H1 (cell line): ENCODE results near the gene ADAM30.

Experiments
- CEBPB ChIP-seq: IDR thresholded peaks from 2 replicates; pipeline ENCODE4 v1.6.1; 2012; ENCODE audit warnings: low read depth, low read length
- CTCF ChIP-seq, 3 experiments: IDR thresholded peaks; 1 replicate in 2 of 3; 2 replicates in 1 of 3; pipeline versions ENCODE4 v1.5.1 to v1.6.1; 2011; ENCODE audit warnings: low read length in 3 of 3, mild to moderate bottlenecking in 3 of 3, inconsistent platforms in 2 of 3, low read depth in 1 of 3, moderate library complexity in 1 of 3; ENCODE audit not compliant: insufficient read depth in 1 of 3; ENCODE audit errors: control extremely low read depth in 1 of 3
- EP300 ChIP-seq, 2 experiments: IDR thresholded peaks; 1 replicate in 1 of 2; 2 replicates in 1 of 2; pipeline ENCODE4 v1.6.1; 2011 to 2012; ENCODE audit warnings: low read depth in 2 of 2, low read length in 2 of 2, mild to moderate bottlenecking in 2 of 2, borderline replicate concordance in 1 of 2, inconsistent platforms in 1 of 2, moderate library complexity in 1 of 2
- KDM5A ChIP-seq: fragments of 200-600 bp; IDR thresholded peaks from 2 replicates; pipeline ENCODE4 v1.7.1; 2012; ENCODE audit warnings: mild to moderate bottlenecking, low read length, inconsistent platforms, mixed read lengths
- MAFK ChIP-seq: IDR thresholded peaks from 2 replicates; pipeline ENCODE4 v1.6.1; 2012; ENCODE audit warnings: low read depth, mild to moderate bottlenecking, improper control_type of control experiment, low read length
- POLR2A ChIP-seq, 2 experiments: IDR thresholded peaks; 1 replicate in 1 of 2; 2 replicates in 1 of 2; pipeline ENCODE4 v1.6.1; 2011; ENCODE audit warnings: low read depth in 2 of 2, low read length in 2 of 2, mild to moderate bottlenecking in 2 of 2; ENCODE audit errors: control extremely low read depth in 1 of 2
- POLR2AphosphoS5 ChIP-seq: IDR thresholded peaks from 2 replicates; pipeline ENCODE4 v1.6.1; 2011; ENCODE audit warnings: low read depth, low read length
- RAD21 ChIP-seq, 2 experiments: IDR thresholded peaks in 1 of 2; conservative IDR thresholded peaks in 1 of 2; 2 replicates each; pipeline ENCODE4 v1.6.1; 2011; ENCODE audit warnings: low read depth in 2 of 2, low read length in 2 of 2, improper control_type of control experiment in 1 of 2, inconsistent platforms in 1 of 2, mild to moderate bottlenecking in 1 of 2, moderate library complexity in 1 of 2
- RFX5 ChIP-seq: IDR thresholded peaks from 2 replicates; pipeline ENCODE4 v1.6.1; 2011; ENCODE audit warnings: low read depth, low read length, improper control_type of control experiment, borderline replicate concordance
- RNF2 ChIP-seq: fragments of 200-900, 300-1000 bp; sonication (generic); IDR thresholded peaks from 2 replicates; pipeline ENCODE4 v1.7.1; 2016; ENCODE audit warnings: borderline replicate concordance, low read depth, mild to moderate bottlenecking, antibody characterized with exemption, low read length; ENCODE audit not compliant: poor library complexity, severe bottlenecking; ENCODE audit errors: missing control alignments
- SP2 ChIP-seq: IDR thresholded peaks from 2 replicates; pipeline ENCODE4 v1.6.1; 2012; ENCODE audit warnings: mild to moderate bottlenecking, low read length, inconsistent platforms
- USF2 ChIP-seq: IDR thresholded peaks from 2 replicates; pipeline ENCODE4 v1.6.1; 2011; ENCODE audit warnings: low read length, improper control_type of control experiment
- ZNF274 ChIP-seq: IDR thresholded peaks from 2 replicates; pipeline ENCODE4 v1.7.0; 2012; ENCODE audit warnings: low read length, borderline replicate concordance; ENCODE audit errors: extremely low read depth
- TF ChIP-seq, protein P1 (sequence below): IDR thresholded peaks from 2 replicates; pipeline ENCODE4 v1.6.1; 2012; ENCODE audit warnings: inconsistent platforms

GRCh38 chr1:119887427-119887826 is 8.9 kb downstream of the ADAM30 start:
- TF ChIP-seq USF2: no peak
- no peak for TF ChIP-seq CTCF (IDR thresholded peaks at IDR 0.05; ENCODE audit: control extremely low read depth in 1 of 3, insufficient read depth in 1 of 3, low read depth in 1 of 3, low read length in 3 of 3)
- no peak for TF ChIP-seq POLR2AphosphoS5
- no peak for TF ChIP-seq MAFK
- TF ChIP-seq RAD21 (IDR thresholded peaks at IDR 0.05 in 1 of 2, conservative IDR thresholded peaks at IDR 0.05 in 1 of 2; ENCODE audit: low read depth in 2 of 2, low read length in 2 of 2): no peak
- TF ChIP-seq KDM5A: no peak
- no peak for TF ChIP-seq RFX5
- TF ChIP-seq ZNF274: no peak
- no peak for TF ChIP-seq CEBPB
- TF ChIP-seq, protein P1, sequence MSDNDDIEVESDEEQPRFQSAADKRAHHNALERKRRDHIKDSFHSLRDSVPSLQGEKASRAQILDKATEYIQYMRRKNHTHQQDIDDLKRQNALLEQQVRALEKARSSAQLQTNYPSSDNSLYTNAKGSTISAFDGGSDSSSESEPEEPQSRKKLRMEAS: no peak
- TF ChIP-seq POLR2A (IDR thresholded peaks at IDR 0.05; ENCODE audit: control extremely low read depth in 1 of 2, low read depth in 2 of 2, low read length in 2 of 2): no peak
- TF ChIP-seq RNF2: no peak
- TF ChIP-seq SP2: no peak
- no peak for TF ChIP-seq EP300 (IDR thresholded peaks at IDR 0.05; ENCODE audit: borderline replicate concordance in 1 of 2, low read depth in 2 of 2, low read length in 2 of 2)
